Vagina (tissue), 2 donors: ENCODE results near the gene SPPL2A. TPM values are rescaled to one million over a fixed set of nuclear protein-coding genes. Genes with fewer than 3 reads are reported as not detected.

Source experiments
- DNase-seq, 2 donors: peaks; one replicate each; pipeline ENCODE4 v3.0.0-alpha.2; 2017; ENCODE audit errors: extremely low spot score in 2 of 2
- H3K27ac ChIP-seq: fragments of 200-600 bp; sonication (generic); one replicate; pipeline ENCODE4 v1.5.1; 2019
- H3K27me3 ChIP-seq: fragments of 200-600 bp; sonication (generic); one replicate; pipeline ENCODE4 v1.5.1; 2019
- H3K36me3 ChIP-seq, 2 donors: fragments of 200-600 bp; sonication (generic); one replicate each; pipeline ENCODE4 v1.5.1; 2017 to 2019
- H3K4me1 ChIP-seq: fragments of 200-600 bp; sonication (generic); one replicate; pipeline ENCODE4 v1.5.1; 2019
- H3K4me3 ChIP-seq, 2 donors: fragments of 200-600 bp; sonication (generic); 1 replicate in 1 of 2; 2 replicates in 1 of 2; pipeline ENCODE4 v1.5.1; 2016 to 2019
- H3K9me3 ChIP-seq: fragments of 200-600 bp; sonication (generic); one replicate; pipeline ENCODE4 v1.5.1; 2019
- CTCF ChIP-seq, 3 experiments: fragments of 450-650 bp in 2 of 3; fragments of 200-600 bp in 1 of 3; sonication (generic) in 1 of 3; IDR thresholded peaks; one replicate each; pipeline ENCODE4 v1.5.1; 2017 to 2019; ENCODE audit warnings: antibody characterized with exemption in 3 of 3, mild to moderate bottlenecking in 2 of 3, moderate library complexity in 2 of 3
- POLR2A ChIP-seq, 2 donors: fragments of 450-650 bp; IDR thresholded peaks; one replicate each; pipeline ENCODE4 v1.6.1; 2017; ENCODE audit warnings: antibody characterized with exemption in 2 of 2, mild to moderate bottlenecking in 2 of 2, moderate library complexity in 2 of 2
- POLR2AphosphoS5 ChIP-seq, 2 donors: sonication (generic); formaldehyde crosslinking; IDR thresholded peaks; one replicate each; pipeline ENCODE4 v1.9.0; 2017; ENCODE audit warnings: antibody characterized with exemption in 2 of 2, mild to moderate bottlenecking in 2 of 2, low read depth in 1 of 2; ENCODE audit not compliant: insufficient read depth in 1 of 2
- intact Hi-C: fragments of 100-400 bp; cut with DNase I; formaldehyde crosslinking; loops from one replicate; pipeline ENCODE4 v1.15.1; 2023
- small RNA-seq: library from RNA; depleted of rRNA; stranded (forward); fragments of <200 nt; gene quantifications from one replicate; pipeline ENCODE3, GENCODE V24; 2016
- total RNA-seq: library from RNA; depleted of rRNA; stranded (reverse); fragments of >200 nt; gene quantifications from one replicate; pipeline ENCODE4 v1.2.3, GENCODE V29; 2016

The SPPL2A gene
- total RNA-seq, 1 donor from 2014 or later, result 147 TPM

GRCh38 chr15:50665938-50666337 is 99.6 kb downstream of the SPPL2A start:
- Histone ChIP-seq H3K9me3 (no peaks in the 10 kb centered on the region), H3K27ac (no peak overlapping the region), H3K36me3 (peaks cover 0 to 23% of the 10 kb centered on the region in 2 donors), H3K4me1 (peaks cover 7% of the 10 kb centered on the region), H3K4me3 (no peak overlapping the region), H3K27me3 (no peaks in the 10 kb centered on the region)
- DNase-seq, result no peak
- TF ChIP-seq POLR2A (IDR thresholded peaks at IDR 0.05) (no peak), CTCF (IDR thresholded peaks at IDR 0.05) (no peak), POLR2AphosphoS5 (IDR thresholded peaks at IDR 0.05; ENCODE audit: insufficient read depth in 1 of 2, low read depth in 1 of 2) (no peak)
- intact Hi-C loops, result no loop called here

GRCh38 chr15:50655555-50655954 is 110.0 kb downstream of the SPPL2A start:
- TF ChIP-seq POLR2A (IDR thresholded peaks at IDR 0.05), result no peak
- TF ChIP-seq POLR2AphosphoS5 (IDR thresholded peaks at IDR 0.05; ENCODE audit: insufficient read depth in 1 of 2, low read depth in 1 of 2), result no peak
- TF ChIP-seq CTCF (IDR thresholded peaks at IDR 0.05), result no peak
- Histone ChIP-seq H3K4me3 (no peak overlapping the region), H3K27ac (no peak overlapping the region), H3K9me3 (no peaks in the 10 kb centered on the region), H3K36me3 (peaks cover 0 to 57% of the 10 kb centered on the region in 2 donors), H3K4me1 (no peaks in the 10 kb centered on the region), H3K27me3 (no peaks in the 10 kb centered on the region)
- no peak for DNase-seq
- intact Hi-C loops, result no loop called here

GRCh38 chr15:50653156-50653743 is 112.3 kb downstream of the SPPL2A start:
- no peaks in the 10 kb centered on the region for H3K4me1 ChIP-seq
- no peaks in the 10 kb centered on the region for H3K27me3 ChIP-seq
- no peak overlapping the region for H3K4me3 ChIP-seq
- TF ChIP-seq POLR2AphosphoS5 (IDR thresholded peaks at IDR 0.05; ENCODE audit: insufficient read depth in 1 of 2, low read depth in 1 of 2) (no peak), POLR2A (IDR thresholded peaks at IDR 0.05) (no peak), CTCF (IDR thresholded peaks at IDR 0.05) (no peak)
- H3K36me3 ChIP-seq, result peaks cover 0 to 56% of the 10 kb centered on the region in 2 donors
- intact Hi-C loops, result no loop called here
- DNase-seq, result no peak
- H3K9me3 ChIP-seq, result no peaks in the 10 kb centered on the region
- H3K27ac ChIP-seq, result no peak overlapping the region

- Histone ChIP-seq H3K27ac (no peak overlapping the region), H3K4me1 (no peaks in the 10 kb centered on the region), H3K4me3 (no peak overlapping the region)
These were observed 112.8 kb downstream of the SPPL2A start for GRCh38 chr15:50652671-50653070.

More at GRCh38 chr15:50652671-50653070, 112.8 kb downstream of the SPPL2A start:
- Histone ChIP-seq H3K27me3 (no peaks in the 10 kb centered on the region), H3K36me3 (peaks cover 0 to 50% of the 10 kb centered on the region in 2 donors), H3K9me3 (no peaks in the 10 kb centered on the region)
- intact Hi-C loops, result no loop called here
- no peak for DNase-seq
- TF ChIP-seq CTCF (IDR thresholded peaks at IDR 0.05), result no peak
- no peak for TF ChIP-seq POLR2AphosphoS5 (IDR thresholded peaks at IDR 0.05; ENCODE audit: insufficient read depth in 1 of 2, low read depth in 1 of 2)
- TF ChIP-seq POLR2A (IDR thresholded peaks at IDR 0.05), result no peak

Small RNAs within 50 kb of the gene (small RNA-seq; reads per million reads assigned to genes)
- not detected for gene AC012100.1
- gene RN7SL354P, result not detected

Other genes starting within 250 kb of the SPPL2A start
- gene USP50, start 219.0 kb downstream of the SPPL2A start, total RNA-seq, result not detected
- gene TRPM7, start 78.9 kb downstream of the SPPL2A start, total RNA-seq, result 53.3 TPM
- gene AP4E1, start 143.0 kb upstream of the SPPL2A start, total RNA-seq, result 7.4 TPM